ENCODE data around the gene HCN2.

Gene HCN2

GRCh38 chr19:655691-656090 lies 66.0 kb downstream of the HCN2 start:
- TF ChIP-seq CTCF (conservative IDR thresholded peaks at IDR 0.05), result no peak
- H3K27ac ChIP-seq, result no peak overlapping the region

GRCh38 chr19:656751-657559 lies 67.3 kb downstream of the HCN2 start:
- no peak for TF ChIP-seq CTCF (conservative IDR thresholded peaks at IDR 0.05)
- H3K27ac ChIP-seq, result no peak overlapping the region

- TF ChIP-seq CTCF (conservative IDR thresholded peaks at IDR 0.05), result no peak
- H3K27ac ChIP-seq, result no peak overlapping the region
These were observed 67.9 kb downstream of the HCN2 start for GRCh38 chr19:657611-658010.

- H3K27ac ChIP-seq, result no peak overlapping the region
- TF ChIP-seq CTCF (conservative IDR thresholded peaks at IDR 0.05), result no peak
These were observed 68.6 kb downstream of the HCN2 start for GRCh38 chr19:658059-658839.

GRCh38 chr19:658916-659839 lies 69.5 kb downstream of the HCN2 start:
- H3K27ac ChIP-seq, result no peak overlapping the region
- no peak for TF ChIP-seq CTCF (conservative IDR thresholded peaks at IDR 0.05)

GRCh38 chr19:660793-661426 lies 71.2 kb downstream of the HCN2 start:
- no peak for TF ChIP-seq CTCF (conservative IDR thresholded peaks at IDR 0.05)
- H3K27ac ChIP-seq, result peak overlapping the region; percentile 94
